Esophagus mucosa (tissue), 1 donor: ENCODE results near the gene DMBX1. TPM values are rescaled to one million over a fixed set of nuclear protein-coding genes. Genes with fewer than 3 reads are reported as not detected.

Experiments
- ATAC-seq: fragments of 200-7000 bp; cut with Tn5 transposase; one replicate; pipeline ENCODE4 v1.9.1; 2020
- total RNA-seq: library from RNA; stranded (reverse); gene quantifications from one replicate; pipeline ENCODE4 v1.2.4, GENCODE V29; 2023
- donor health status: DM: yes; HTN: yes; CAD: no.

DMBX1 gene
- not detected for total RNA-seq

DNA sequence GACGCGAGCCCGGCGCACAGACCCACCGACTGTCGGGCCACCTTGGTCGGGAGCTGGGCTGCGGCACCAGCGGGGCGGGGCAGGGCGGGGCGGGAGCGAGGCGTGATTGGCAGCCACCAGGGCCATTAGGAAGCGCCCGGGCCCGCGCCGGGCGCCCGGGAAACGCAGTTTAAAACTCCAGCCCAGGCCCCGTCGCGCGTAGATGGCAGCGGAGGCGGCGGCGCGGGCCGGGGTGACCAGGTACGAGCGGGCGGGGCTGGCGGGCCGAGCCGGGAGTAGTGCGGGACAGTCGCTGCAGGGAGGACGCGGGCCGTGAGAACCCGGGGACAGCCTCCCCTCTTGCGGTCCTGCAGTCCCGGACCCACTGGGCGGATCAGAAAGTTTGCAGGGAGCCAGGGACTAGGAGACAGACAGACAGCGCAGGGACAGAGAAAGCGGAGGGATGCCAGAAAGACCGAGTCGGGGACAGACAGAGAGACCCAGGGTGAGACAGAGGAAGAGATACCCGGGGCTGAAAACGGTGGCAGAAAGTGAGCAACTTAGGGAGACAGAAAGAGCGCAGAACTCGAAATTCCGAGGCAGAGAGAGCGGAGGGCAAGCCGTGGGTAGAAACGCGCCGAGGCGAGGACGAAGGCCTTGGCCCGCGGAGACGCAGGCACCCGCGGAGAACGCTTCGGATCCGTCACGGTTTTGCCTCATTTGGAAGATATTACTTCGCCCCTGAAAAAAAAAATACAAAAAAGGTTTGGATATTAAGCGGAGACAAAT lies at the start of gene DMBX1:
TSS of gene DMBX1 (plus strand) at position 199 of the 768 bp plus-strand sequence. CDS start 17,175 bp downstream, outside the sequence.
- ATAC-seq = peak; percentile 80

DNA sequence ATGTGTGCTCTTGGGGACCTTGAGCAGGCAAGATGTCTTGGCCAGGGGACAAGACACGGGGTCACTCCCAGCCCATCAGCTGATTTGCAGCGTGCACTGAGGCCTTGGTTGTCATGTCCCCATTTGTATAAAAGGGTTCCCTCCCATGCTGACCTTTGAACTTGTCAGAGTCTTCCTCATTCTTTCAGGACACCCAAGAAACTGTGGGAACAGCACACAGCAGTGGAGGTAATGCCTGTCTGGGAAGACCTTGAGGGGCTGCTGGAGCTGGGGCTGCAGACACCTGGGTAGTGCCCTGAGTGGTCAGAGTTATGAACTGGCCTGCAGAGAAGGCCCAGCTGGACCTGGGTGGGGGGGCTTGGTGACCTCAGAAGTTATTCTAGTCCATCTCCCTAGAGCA lies 49.2 kb upstream of the DMBX1 start:
- ATAC-seq = no peak

DNA sequence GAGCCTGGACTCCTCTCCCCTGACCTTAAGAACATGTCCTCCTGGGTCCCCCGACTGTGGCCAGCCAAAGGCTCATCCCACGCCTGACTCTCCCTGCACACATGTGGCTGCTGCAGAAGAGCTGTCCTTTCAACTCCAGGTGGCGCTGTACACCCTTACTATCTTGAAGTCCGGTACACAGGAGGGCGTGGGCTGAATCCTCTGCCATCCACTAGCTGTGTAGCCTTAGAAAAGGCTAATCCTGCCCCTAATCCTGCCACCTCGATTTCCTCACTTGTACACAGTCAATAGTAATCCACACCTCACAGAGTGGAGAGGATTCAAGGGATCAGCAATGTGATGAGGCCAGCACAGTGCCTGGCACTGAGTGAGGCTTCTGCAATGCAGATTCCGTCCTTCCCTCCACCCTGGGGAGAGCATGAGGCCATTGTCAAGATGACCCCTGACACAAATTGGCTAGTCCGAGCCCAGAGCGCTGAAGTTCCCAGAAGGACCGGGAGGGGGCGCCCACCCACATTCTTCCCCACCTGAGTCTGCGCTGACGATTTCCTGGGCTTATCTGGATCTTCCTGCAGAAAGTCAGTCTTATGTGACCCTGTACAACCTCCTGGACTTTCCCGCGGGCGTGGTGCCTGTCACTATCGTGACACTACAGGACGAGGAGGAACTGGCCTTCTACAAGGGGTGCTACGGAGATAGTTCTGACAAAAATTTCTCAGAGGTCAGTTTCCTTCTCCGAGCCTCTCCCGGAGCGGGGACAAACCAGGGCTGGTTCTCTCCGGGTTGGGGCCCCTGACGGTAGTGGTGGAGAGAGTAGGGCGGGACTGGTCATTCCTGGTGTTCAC lies 47.1 kb upstream of the DMBX1 start:
- ATAC-seq = peak; percentile 84

DNA sequence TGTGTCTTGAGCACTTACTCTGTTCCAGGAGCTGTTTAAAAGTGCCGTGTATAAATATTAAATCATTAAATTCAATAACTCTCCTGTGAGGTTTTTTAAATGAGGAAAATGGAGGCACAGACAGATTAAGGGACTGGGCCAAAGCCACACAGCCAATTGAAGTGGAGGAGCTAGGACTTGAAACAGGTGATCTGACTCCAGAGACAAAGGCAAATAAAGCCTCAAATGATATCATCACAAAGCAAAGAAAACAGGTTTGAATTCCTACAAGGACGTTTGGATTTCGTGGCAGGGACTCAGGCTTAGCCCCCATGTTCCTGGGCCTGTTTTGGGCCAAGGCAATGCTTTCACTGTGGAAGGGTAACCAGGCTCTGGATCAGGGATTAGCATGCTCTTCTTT lies 45.2 kb upstream of the DMBX1 start:
- no peak for ATAC-seq

DNA sequence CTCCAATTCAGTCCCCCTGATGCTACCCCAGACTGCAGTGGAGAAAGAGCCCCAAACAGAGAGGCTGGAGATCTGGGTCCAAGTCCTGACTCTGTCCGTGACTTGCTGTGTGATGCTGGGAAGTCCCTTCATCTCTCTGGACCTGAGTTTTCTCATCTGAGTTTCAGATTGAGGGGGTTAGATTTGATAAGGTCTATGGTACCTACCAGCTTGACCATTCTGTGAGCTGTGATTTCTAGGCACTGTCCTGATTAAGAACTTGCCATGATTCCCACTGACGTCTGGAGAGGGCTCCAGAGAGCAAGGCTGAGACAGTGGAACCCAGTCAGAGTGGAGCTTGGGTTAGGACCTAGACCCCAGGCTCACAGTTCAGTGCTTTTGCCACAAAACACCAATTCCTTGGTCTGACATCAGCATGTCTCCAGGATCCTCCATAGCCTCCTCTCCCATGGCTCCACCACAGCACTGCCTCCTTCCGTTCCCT lies 43.8 kb upstream of the DMBX1 start:
- ATAC-seq = no peak

DNA sequence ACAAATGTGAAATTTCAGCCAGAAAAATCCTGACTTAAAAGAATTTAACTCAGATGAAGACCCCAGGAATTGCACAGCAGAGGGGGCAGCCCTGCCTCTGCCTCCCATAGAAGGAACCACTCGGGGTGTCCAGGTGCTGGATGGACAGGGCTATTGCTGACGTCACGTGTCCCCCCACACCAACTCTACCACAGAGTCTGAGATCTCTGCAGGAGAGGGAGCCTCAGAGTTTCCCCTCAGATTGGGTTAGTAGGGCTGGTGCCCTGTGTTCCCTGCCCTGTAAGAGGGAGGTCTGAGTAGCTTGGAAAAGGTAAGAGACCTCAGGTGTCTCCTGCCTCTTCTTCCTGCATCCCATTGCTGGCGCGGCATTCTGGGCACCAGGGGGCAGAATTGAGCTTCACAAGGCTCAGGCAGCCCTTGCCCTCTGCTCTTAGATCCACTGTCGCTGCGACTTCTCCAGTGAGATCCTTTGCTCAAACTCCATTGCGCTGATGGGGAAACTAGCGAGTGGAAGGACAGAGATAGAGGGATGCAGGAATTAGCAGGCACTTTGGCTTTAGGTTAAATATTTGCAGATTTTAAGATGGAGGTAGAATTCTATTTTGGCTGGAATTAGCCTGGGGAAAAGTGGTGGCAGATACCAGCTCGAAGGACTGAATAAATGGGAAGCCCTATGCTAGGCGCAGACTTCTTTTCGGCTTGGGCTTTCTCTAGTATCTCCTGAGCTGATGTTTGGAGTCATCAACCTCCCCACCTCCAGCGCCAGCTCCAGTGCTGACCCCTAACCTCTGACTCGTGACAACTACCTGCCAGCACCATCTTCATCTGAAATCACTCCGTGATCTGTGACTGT lies 42.8 kb upstream of the DMBX1 start:
- peak; percentile 56 for ATAC-seq

DNA sequence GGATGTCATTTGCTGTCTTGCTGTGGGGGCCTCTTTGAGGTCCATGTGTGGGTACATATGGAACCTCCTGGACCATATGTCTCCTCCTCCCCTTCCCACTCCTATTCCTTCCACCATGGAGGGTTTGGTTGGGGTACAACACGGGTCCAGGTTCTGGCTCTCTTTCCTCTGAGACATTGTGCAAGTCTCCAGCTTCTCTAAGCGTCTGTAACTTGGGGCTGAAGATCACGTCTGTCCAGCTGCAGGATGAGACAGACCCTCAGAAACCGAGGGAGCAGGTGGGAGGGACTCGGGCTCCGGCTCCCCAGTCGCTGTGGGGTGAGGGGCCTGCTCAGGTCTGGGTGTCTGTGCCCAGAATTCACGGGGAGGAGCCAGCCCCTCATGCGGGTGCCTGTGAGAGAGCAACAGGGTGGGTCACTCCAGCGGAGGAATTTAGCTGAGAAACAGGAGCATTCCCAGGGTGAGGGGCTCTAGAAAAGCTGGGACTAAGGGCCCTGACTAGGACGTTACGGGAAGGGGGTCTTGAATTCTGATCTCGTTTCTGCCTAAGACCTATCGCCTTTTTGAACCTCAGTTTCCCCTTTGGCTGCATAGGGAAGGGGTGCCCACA lies 42.0 kb upstream of the DMBX1 start:
- ATAC-seq = no peak

DNA sequence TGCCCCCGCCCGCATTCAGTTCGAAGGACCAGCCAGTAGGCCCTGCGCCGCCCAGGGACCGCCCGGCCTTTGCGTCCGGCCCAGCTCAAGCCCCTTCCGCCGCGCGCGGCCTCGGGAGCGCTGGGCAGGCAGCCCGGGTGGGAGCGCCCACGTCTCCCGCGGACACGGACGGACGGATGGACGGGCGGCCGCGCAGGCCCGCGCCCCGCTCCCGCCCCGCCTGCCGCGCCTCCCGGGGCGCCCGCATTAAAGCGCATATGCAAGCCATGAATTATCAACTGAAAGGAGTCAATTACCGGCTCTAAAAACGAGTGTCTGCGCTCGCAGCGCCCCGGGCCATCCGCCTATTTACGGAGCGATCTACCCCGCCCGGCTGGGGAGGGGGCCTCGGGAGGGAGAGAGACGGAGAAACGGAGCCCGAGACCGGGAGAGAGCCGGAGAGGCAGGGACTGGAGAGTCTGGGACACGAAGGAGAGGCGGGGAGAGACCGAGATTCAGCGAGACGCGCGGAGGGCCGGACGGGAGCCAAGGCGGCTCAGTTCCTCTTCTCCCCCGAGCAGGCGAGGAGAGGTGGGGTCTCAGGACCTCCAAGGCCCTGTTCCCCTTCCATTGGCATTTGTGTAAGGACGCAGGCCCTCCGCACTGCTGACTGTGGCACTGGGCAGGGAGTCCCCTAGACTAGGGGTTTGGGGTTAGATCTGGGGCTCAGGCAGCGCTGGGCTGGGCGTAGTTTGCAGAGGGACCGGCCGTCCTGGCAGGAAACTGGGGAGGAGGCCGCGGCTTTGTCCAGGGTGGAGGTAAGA lies 41.3 kb upstream of the DMBX1 start:
- ATAC-seq = no peak

DNA sequence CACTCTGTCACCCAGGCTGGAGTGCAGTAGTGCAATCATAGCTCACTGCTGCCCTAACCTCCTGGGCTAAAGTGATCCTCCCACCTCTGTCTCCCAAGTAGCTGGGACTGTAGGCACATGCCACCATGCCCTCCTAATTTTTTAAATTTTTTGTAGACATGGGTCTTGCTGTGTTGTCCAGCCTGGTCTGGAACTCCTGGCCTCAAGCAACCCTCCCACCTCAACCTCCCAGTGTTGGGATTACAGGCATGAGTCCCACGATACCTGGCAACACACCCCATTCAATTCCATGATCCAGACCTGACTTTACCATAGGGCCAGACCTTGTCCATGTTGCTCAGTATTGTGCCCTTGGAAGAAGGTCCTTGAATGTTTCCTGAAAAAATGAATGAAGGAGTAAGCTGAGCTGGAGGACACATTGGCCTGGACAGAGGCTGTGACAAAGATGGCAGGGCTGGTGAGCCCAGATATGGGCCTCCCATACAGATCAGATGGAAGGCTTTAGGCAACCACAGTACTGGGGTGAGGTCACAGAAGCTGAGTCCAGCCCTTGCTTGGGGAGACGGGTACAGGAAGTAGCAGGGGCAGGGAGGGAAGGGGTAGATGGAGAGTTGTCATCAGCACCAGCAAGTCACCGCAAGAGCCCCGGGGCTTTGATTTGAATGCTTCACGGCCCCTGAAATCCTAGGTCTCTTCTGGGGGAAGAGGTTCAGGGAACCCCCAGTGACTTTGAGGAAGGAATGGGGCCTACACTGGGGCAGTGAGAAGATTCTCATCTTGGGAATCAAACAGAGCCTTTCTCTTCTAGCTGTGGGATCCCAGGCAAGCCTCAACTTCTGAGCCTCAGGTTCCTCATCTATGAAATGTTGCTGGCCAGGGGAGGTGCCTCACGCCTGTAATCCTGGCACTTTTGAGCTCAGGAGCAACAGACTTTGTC lies 40.1 kb upstream of the DMBX1 start:
- no peak for ATAC-seq

DNA sequence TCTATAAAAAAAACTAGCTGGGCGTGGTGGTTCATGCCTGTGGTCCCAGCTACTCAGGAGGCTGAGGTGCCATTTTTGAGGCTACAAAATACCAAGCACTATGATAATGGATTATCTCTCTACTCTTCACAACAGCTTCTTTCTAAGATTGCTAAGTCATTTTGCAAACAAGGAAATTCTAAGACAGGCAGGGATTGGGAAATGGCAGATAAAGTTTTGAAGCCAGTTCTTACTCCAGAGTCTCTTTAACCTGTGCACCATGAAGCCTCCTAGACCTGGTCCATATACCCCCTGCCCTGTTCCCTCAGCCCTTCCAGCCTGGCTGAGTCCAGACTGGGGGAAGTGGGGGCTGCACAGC lies 39.5 kb upstream of the DMBX1 start:
- ATAC-seq = no peak

DNA sequence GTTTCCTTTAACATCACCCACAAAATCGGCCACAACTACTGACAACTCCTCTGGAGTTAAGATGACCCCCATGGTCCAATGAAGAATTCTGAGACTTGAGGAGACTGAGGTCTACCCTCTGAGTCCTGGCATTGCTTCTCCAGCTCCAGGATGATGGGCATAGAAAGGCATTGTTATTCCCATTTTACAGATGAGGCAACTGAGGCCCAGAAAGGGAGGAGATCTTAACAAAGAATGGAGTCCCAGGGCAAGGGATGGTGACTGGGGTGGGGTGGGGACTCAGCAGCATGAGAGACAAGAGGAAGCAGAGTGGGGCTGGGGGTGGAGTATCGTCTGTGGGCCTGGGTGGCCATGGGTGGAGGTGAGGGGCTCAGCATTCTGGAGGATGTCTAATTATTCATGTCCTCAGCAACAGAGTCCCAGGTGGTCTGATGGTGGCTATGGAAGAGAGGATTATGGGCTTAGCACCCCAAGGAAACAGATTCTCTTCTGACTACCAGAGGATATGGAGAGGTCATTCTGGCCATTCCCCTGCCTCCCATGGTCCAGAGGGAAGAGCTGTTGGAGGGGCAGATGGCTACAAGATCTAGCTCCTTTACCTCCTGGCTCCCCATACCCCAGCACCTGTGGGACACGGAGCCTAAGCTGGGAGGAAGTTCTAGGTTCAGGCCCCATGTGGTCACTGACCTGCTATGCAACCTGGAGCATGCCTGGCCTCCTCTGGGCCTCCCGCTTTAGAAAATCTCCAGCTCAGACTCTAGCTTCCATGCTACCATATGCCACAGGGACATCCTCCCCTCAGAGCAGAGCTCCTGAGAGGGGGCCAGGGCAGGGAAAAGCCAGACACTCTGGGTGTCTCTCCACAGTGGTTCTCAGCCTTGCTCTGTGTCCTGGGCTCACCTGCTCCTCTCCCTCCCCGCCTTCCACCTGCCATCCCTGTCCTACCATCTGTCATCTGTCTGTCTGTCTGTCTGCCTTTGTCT lies 37.4 kb upstream of the DMBX1 start:
- ATAC-seq = no peak

DNA sequence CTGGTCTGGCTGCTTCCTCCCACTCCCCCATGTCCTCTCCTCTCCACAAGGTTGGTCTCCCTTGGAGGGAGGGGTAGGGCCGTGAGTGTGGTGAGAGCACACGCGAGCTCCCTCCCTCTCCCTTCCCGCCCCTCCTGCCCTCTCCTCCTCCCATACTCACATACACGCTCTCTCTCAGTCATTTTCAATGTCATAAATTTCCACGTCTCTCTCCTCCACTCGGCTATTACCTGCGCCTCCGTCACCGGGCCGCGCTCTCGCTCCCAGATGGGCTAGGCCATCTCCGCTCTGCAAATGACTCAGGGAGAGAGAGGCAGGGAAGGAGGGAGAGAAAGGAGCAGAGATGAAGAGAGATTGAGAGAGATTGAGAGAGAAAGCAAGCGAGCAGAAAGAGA lies 36.7 kb upstream of the DMBX1 start:
- no peak for ATAC-seq

DNA sequence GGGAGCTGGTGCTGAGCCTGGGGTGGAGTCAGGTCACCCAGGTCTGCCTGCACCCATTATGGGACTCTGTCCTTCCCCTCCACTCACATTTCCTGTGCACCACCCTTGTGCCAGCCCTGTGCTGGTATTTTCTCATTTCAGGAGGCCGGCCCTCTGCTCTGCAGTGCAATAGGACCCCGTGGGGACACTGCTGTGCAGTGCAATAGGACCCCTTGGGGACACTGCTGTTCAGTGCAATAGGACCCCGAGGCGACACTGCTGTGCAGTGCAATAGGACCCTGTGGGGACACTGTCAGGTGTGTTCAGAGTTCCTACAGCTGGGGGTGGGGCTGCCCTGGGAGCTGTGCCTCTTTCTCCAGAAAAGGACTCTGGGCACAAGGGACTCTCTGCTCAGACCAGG lies 36.2 kb upstream of the DMBX1 start:
- ATAC-seq = no peak

DNA sequence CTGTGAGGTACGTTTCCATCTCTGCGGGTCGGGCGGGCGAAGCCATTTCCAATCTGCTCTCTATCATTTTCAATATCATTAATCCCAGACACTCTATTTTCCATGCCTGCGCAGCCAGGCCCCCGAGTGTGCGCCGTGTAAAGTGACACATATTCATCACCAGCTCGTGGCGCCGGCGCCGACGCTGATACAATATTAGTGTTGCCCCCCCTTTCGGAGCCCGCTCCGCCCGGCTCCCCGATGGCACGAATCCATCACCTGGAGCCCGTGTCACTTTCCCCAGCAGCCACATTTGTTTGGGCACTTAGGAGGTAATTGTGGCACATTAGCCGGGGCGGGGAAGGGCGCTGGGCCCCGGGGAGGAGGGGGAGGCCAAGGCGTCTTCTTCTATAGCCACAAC lies 33.7 kb upstream of the DMBX1 start:
- ATAC-seq = no peak

DNA sequence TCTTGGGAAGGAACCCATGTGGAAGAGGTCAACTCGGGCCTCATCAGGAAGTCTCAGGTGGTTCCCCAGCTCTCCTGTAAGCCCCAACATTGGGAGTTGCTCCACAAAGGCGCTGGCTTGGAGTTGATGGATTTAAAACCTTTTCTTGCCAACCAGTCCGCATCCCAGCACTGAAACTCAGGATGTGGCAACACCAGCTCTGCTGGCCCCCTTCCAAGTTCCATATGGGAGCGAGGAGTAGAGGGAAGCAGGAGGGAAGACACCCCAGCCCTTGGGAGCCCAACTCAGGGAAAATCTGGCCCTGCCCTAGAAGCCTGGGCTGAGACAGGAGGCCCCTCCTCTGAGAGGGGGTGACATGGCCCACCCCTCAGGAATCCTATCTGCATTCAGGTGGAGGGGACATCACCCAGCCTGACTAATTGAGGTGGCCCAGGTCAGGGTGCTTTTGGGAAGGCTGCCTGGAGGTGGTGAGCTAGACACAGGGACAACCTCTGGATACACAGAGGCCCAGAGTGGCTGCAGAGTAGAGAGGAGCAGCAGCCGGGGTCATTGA lies 33.1 kb upstream of the DMBX1 start:
- no peak for ATAC-seq

DNA sequence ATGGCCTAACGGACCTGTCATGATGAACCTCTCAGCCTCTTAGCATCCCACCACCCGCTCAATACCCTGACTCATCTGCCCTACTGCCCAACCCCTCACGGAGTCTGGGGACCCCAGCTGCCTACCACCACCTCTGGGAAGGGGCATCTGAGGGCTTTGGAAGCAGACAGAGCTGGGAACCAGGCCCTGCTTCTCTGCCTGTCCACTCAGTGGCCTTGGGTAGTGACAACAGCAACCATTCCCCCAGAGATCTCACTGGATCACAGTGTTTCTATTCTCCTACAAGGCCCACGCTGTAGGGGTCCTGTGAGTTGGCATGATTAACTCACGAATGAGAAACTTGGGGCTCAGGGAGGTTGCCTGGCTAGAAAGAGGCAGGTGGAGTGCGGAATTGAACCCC lies 32.5 kb upstream of the DMBX1 start:
- ATAC-seq = no peak

DNA sequence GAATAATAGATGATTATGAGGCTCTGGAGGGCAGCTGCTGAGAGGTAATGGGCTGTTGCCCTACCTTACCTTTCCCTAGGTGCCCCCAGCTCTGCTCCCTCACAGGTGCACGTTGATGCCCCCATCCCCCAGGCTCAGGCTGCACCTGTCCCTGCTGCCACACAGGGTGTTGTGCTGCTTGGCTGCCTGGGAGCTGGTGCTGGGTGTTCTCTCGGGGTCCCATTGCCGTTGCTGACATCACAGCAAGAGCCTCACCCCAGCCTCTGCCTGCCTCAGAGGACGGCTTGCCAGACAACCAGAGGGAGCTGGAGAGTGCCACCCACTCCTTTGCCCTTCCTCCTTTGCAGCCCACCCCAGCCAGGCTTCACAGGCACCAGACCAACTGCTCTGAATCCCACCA lies 31.4 kb upstream of the DMBX1 start:
- ATAC-seq = no peak

DNA sequence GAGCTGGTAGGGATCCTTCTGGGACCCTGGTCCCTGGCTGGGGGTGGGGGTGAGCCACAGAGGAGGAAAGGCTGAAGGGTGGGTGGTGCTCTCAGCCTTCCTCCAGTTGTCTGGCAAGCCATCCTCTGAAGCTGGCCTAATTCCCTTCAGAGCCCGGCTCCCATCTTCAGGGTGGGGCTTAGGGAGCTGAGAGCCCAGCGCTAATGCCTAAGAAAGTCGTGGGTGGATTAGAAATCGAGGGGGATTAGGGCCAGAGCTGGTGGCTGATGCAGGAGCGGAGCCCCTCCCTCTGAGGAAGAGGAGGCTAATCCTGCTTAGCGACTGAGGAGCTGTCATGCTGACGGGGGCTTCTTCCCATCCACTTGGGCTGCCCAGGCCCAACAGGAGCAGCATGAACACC lies 30.8 kb upstream of the DMBX1 start:
- ATAC-seq = no peak

DNA sequence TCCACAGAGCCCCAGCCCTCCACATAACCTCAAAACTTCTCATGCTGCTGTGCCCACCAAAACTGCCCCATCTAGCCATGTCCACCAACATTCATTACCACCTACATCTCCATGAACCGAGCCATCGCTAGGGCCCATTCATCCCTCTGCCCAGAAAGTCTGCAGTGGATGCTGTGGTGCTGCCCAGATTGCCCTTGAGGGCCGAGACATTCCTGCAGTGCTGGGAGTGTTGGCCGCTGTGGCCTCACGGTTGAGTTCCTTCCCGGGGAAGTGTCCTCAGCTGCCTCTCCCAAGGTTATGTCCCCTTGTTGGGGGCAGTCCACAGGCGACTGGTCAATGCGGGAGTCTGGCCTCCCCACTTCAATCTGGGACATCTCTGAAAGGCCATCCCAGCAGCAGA lies 30.3 kb upstream of the DMBX1 start:
- ATAC-seq = no peak
